Loucy (cell line): ENCODE measurements around the gene CDH4.

Experiments used
- H2AFZ ChIP-seq: fragments of 200-600 bp; sonication (generic); 2 replicates; pipeline ENCODE4 v1.6.0; 2016; ENCODE audit warnings: antibody characterized with exemption, mild to moderate bottlenecking, low read length, moderate library complexity
- H3F3A ChIP-seq: fragments of 200-600 bp; 2 replicates; pipeline ENCODE4 v1.6.0; 2016; ENCODE audit warnings: antibody characterized with exemption, low read depth, mild to moderate bottlenecking
- H3K27me3 ChIP-seq: fragments of 200-600 bp; sonication (generic); 2 replicates; pipeline ENCODE4 v1.6.1; 2014; ENCODE audit warnings: low read length, mild to moderate bottlenecking; ENCODE audit not compliant: insufficient read depth, poor library complexity, severe bottlenecking
- H3K36me3 ChIP-seq: fragments of 200-600 bp; sonication (generic); 2 replicates; pipeline ENCODE4 v1.6.1; 2016; ENCODE audit warnings: low read length; ENCODE audit not compliant: insufficient read depth
- H3K4me1 ChIP-seq: fragments of 200-600 bp; sonication (generic); 2 replicates; pipeline ENCODE4 v1.5.1; 2014; ENCODE audit warnings: low read length, mild to moderate bottlenecking; ENCODE audit not compliant: insufficient read depth, poor library complexity, severe bottlenecking
- H3K4me2 ChIP-seq: fragments of 200-600 bp; sonication (generic); 2 replicates; pipeline ENCODE4 v1.6.0; 2014; ENCODE audit warnings: antibody characterized with exemption, low read length, low read depth, mild to moderate bottlenecking; ENCODE audit not compliant: poor library complexity, severe bottlenecking
- H3K4me3 ChIP-seq: fragments of 200-600 bp; sonication (generic); 2 replicates; pipeline ENCODE4 v1.5.1; 2014; ENCODE audit warnings: low read length, mild to moderate bottlenecking, mixed read lengths; ENCODE audit not compliant: poor library complexity, severe bottlenecking
- H3K79me2 ChIP-seq: fragments of 200-600 bp; sonication (generic); 2 replicates; pipeline ENCODE4 v1.6.1; 2014; ENCODE audit warnings: low read length; ENCODE audit not compliant: insufficient read depth
- H3K9ac ChIP-seq: fragments of 200-600 bp; sonication (generic); 2 replicates; pipeline ENCODE4 v1.6.0; 2014; ENCODE audit warnings: mild to moderate bottlenecking, low read depth, low read length, moderate library complexity; ENCODE audit not compliant: poor library complexity, severe bottlenecking
- H3K9me2 ChIP-seq: fragments of 200-600 bp; sonication (generic); replicated peaks from 2 replicates; pipeline ENCODE4 v1.6.1; 2016; ENCODE audit warnings: low read depth, low read length, mixed read lengths
- H3K9me3 ChIP-seq: fragments of 200-600 bp; sonication (generic); 2 replicates; pipeline ENCODE4 v1.6.1; 2014; ENCODE audit warnings: mild to moderate bottlenecking, antibody characterized with exemption, low read length, low read depth; ENCODE audit not compliant: insufficient read depth
- H4K20me1 ChIP-seq: fragments of 200-600 bp; sonication (generic); 2 replicates; pipeline ENCODE4 v1.6.0; 2014; ENCODE audit warnings: antibody characterized with exemption, low read length, mild to moderate bottlenecking; ENCODE audit not compliant: insufficient read depth, poor library complexity, severe bottlenecking
- CTCF ChIP-seq: fragments of 200-600 bp; sonication (generic); conservative IDR thresholded peaks from 2 replicates; pipeline ENCODE4 v1.5.1; 2014; ENCODE audit warnings: mild to moderate bottlenecking, antibody characterized with exemption, low read length
- EZH2phosphoT487 ChIP-seq: fragments of 200-600 bp; IDR thresholded peaks from 2 replicates; pipeline ENCODE4 v1.6.1; 2018; ENCODE audit warnings: antibody characterized with exemption, mild to moderate bottlenecking, moderate library complexity, borderline replicate concordance

The CDH4 gene

GRCh38 chr20:61976263-61976643 lies 724.2 kb downstream of the CDH4 start:
- H3K79me2 ChIP-seq: no peaks in the 10 kb centered on the region
- no peak overlapping the region for H2AFZ ChIP-seq
- H3K9me3 ChIP-seq: no peaks in the 10 kb centered on the region
- TF ChIP-seq CTCF: no peak
- no peak for TF ChIP-seq EZH2phosphoT487
- H3K27me3 ChIP-seq: no peaks in the 10 kb centered on the region
- no peaks in the 10 kb centered on the region for H3K4me1 ChIP-seq
- no peak overlapping the region for H3K4me2 ChIP-seq
- no peak overlapping the region for H3K9ac ChIP-seq
- no peak overlapping the region for H3K4me3 ChIP-seq
- H3F3A ChIP-seq: no peaks in the 10 kb centered on the region
- H3K36me3 ChIP-seq: peaks cover 53% of the 10 kb centered on the region
- H3K9me2 ChIP-seq: no peaks in the 10 kb centered on the region
- peaks cover 3% of the 10 kb centered on the region for H4K20me1 ChIP-seq

- no peak overlapping the region for H2AFZ ChIP-seq
- no peak overlapping the region for H3K4me2 ChIP-seq
- H3K9me2 ChIP-seq: no peaks in the 10 kb centered on the region
- H3K27me3 ChIP-seq: no peaks in the 10 kb centered on the region
- no peaks in the 10 kb centered on the region for H3K9me3 ChIP-seq
- peaks cover 51% of the 10 kb centered on the region for H3K36me3 ChIP-seq
- TF ChIP-seq CTCF (no peak), EZH2phosphoT487 (no peak)
- no peaks in the 10 kb centered on the region; the same call in 1 of the 2 replicates for H3K79me2 ChIP-seq
- H4K20me1 ChIP-seq: peaks cover 3% of the 10 kb centered on the region
- no peak overlapping the region for H3K4me3 ChIP-seq
- H3F3A ChIP-seq: no peaks in the 10 kb centered on the region
- H3K9ac ChIP-seq: no peak overlapping the region
- H3K4me1 ChIP-seq: no peaks in the 10 kb centered on the region
These were observed 724.8 kb downstream of the CDH4 start for GRCh38 chr20:61976644-61977418.

- Histone ChIP-seq H2AFZ (no peak overlapping the region), H4K20me1 (peaks cover 3% of the 10 kb centered on the region), H3K4me3 (no peak overlapping the region), H3K36me3 (peaks cover 45% of the 10 kb centered on the region; the same call in 1 of the 2 replicates), H3K9me3 (no peaks in the 10 kb centered on the region), H3F3A (no peaks in the 10 kb centered on the region), H3K4me2 (no peak overlapping the region), H3K4me1 (no peaks in the 10 kb centered on the region), H3K27me3 (no peaks in the 10 kb centered on the region), H3K9me2 (no peaks in the 10 kb centered on the region), H3K9ac (no peak overlapping the region), H3K79me2 (no peaks in the 10 kb centered on the region; the same call in 1 of the 2 replicates)
- TF ChIP-seq CTCF (no peak), EZH2phosphoT487 (no peak)
These were observed 725.3 kb downstream of the CDH4 start for GRCh38 chr20:61977419-61977786.
